Measurements from ENCODE around the gene CRYBG1.
"Not testable (repeated sequence)": the region's sequence is repeated elsewhere in the genome, so short reads cannot be mapped to it uniquely, and the experiment has no call there.

Gene CRYBG1

GRCh38 chr6:106551155-106551554 lies 190.6 kb downstream of the CRYBG1 start:
- no peak for DNase-seq (ENCODE audit: low read depth)

GRCh38 chr6:106553440-106553839 lies 192.9 kb downstream of the CRYBG1 start:
- DNase-seq (ENCODE audit: low read depth) = no peak

GRCh38 chr6:106555767-106556166 lies 195.2 kb downstream of the CRYBG1 start:
- DNase-seq (ENCODE audit: low read depth) = no peak

GRCh38 chr6:106556368-106556960 lies 195.9 kb downstream of the CRYBG1 start:
- no peak for DNase-seq (ENCODE audit: low read depth)

DNA sequence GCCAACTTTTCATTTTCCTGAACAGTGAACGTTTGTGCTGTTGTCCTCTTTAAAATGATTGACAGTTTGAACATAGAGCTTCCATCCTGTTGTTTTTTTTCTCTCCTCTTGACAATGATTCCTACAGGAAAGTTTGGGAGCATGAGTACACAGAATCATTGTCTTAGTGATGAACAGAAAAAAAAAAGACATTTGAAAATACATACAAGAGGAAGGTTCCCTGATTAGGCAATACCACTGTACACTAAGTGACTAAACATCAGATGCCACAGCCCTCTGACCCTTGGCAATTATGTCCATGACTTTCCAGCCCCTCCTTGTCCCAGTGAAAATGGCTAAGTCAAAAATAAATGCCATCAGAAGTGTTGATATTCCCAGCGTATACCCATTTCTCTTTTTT lies 197.3 kb downstream of the CRYBG1 start:
- no peak for DNase-seq (ENCODE audit: low read depth)

DNA sequence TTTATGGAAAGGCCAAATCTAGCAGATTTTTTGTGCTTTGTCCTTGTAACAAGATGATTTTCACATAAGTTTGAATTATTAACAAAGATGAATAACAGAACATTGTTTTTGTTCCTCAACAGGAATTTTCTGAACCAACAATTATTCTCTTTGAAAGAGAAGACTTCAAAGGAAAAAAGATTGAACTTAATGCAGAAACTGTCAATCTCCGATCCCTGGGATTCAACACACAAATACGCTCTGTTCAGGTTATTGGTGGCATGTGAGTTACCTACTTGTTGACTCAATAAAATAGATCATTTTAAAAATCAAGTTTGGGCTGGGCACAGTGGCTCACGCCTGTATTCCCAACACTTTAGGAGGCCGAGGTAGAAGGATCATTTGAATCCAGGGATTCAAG lies 197.8 kb downstream of the CRYBG1 start:
- DNase-seq (ENCODE audit: low read depth) = no peak

DNA sequence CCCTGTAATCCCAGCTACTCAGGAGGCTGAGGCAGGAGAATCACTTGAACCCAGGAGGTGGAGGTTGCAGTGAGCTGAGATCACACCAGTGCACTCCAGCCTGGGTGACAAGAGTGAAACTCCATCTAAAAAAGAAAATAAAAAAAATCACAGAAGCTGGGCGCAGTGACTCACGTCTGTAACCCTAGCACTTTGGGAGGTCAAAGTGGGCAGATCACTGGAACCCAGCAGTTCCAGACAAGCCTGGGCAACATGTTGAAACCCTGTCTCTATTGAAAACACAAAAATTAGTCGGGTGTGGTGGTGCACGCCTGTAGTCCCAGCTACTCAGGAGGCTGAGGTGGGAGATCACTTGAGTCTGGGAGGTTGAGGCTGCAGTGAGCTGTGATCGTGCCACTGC lies 199.1 kb downstream of the CRYBG1 start:
- not testable (repeated sequence) for DNase-seq (ENCODE audit: low read depth)

DNA sequence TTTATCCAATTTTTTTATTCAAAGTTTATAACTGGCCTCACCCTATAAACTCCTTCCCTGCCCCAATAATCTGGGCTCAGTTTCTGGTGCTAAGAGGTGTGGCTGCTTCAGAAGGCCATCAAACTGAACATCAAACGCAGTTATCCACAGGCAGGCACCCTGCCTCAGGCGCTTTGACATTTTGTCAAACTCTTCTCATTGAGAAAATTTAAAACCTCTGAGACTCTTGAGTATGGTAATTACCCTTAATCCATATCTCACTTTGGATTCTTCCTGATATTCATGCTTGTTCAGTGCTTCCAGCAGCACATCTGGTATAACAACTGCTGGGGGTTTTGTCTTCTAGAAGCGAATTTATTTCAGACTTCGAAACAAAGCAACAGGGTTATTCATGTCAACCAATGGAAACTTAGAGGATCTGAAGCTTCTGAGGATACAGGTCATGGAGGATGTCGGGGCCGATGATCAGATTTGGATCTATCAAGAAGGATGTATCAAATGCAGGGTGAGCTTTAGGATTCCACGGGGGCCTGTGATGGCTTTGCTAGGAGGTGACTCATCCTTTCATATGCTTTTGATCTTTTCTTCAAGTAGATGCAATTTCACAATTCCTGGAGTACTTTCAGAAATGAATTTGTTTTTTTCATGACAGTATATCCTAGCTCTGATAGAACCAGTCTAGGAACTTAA lies 200.6 kb downstream of the CRYBG1 start:
- no peak for DNase-seq (ENCODE audit: low read depth)

DNA sequence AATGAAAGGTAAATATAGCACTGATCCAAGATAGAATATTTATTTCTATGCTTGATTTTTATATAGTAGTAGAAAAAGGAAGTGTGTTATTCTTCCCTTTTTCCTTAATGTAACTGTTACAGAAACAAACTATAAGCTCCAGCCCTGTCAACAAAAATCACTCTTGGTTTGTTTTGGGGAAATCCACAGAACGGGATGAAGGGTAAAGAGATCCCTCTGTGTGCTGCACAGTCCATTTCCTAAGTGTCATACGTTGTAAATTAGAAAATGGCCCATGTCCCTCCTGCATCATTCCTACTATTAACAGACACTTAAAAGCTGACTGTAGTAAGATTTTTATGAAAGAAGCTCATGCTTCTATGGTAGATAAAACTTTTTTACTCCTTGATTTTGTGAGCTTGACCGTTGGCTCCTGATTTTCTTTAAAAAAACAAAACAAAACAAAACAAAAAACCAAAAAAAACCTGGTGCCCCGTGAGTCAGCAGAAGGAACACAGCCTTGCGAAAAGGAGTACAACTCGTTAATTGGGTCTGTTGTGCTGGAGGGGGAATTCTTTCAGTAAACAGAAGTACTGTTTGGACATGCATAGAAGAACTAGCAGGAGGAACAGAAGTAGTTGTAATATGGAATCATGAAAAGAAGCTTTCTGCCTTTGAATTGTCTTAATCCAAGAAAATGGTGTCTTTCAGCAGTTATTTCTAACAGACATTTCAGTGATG lies 201.3 kb downstream of the CRYBG1 start:
- no peak for DNase-seq (ENCODE audit: low read depth)

DNA sequence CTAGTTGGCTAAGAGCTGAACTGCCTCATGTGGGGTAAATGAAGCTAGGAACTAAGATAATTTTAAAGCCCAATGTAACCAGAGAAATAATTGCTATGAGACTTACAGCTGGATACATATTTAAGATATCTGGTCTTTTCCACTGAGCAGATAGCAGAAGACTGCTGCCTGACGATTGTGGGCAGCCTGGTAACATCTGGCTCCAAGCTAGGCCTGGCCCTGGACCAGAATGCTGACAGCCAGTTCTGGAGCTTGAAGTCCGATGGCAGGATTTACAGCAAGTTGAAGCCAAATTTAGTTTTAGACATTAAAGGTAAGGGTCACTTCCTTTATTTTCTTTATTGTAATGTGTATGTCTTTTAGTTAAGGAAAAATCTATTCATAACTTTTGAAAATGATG lies 203.1 kb downstream of the CRYBG1 start:
- no peak for DNase-seq (ENCODE audit: low read depth)

- no peak for DNase-seq (ENCODE audit: low read depth)
Measured at GRCh38 chr6:106564476-106564875, 204.0 kb downstream of the CRYBG1 start.

DNA sequence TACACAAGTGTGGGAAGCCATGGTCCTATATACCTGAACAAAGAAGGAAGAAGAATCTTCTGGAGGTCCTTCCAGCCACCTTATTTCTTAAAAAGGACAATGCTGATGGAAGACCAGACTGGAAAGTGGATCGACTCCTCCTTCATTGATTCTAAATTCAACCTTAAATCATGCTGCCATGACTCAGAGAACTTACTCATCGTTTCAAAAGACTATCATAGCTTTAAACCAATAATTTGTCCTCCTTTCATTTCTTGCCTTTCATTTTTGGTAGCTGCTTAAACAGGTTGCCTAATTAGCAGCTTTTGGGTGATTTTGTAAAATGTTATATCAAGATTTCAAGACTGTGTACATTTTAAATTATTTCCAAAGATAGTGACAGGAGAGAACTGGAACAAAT lies 208.0 kb downstream of the CRYBG1 start:
- no peak for DNase-seq (ENCODE audit: low read depth)

DNA sequence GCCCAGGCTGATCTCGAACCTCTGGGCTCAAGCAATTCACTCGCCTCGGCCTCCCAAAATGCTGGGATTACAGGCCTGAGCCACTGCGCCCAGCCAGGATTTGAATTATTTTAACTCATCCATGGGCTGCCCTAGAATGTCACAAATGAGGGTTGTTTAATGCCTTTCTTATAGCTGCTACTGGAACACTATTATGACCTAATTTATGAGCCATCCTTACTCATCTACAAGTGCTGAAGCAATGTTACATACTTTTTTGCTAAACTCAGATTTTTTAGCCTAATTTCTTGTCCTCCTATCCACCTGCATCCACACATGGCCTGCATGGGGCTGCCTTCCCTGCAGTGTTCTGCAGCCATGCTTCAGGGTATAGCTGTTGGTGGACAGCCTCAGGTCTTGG lies 208.9 kb downstream of the CRYBG1 start:
- no peak for DNase-seq (ENCODE audit: low read depth)

DNA sequence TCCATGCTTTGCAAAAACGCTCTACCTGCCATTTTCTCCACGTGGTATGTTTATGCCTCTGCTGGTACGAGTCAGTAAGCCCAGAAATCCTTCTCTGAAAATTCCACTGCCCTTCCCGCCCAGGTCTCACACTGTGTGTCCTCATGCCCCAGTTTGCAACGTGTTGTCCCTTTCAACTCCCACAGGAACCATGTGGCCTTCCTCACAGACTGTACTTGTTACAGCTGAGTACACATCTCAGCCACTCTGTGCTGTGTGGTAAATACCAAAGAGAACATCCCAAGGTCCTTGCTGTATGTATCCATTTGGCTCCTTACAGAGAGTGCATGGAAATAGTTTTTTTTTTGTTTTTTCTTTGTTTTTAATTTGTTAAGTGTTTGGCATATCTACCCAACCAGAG lies 211.9 kb downstream of the CRYBG1 start:
- no peak for DNase-seq (ENCODE audit: low read depth)

- no peak for DNase-seq (ENCODE audit: low read depth)
Measured at GRCh38 chr6:106572875-106573585, 212.5 kb downstream of the CRYBG1 start.

DNA sequence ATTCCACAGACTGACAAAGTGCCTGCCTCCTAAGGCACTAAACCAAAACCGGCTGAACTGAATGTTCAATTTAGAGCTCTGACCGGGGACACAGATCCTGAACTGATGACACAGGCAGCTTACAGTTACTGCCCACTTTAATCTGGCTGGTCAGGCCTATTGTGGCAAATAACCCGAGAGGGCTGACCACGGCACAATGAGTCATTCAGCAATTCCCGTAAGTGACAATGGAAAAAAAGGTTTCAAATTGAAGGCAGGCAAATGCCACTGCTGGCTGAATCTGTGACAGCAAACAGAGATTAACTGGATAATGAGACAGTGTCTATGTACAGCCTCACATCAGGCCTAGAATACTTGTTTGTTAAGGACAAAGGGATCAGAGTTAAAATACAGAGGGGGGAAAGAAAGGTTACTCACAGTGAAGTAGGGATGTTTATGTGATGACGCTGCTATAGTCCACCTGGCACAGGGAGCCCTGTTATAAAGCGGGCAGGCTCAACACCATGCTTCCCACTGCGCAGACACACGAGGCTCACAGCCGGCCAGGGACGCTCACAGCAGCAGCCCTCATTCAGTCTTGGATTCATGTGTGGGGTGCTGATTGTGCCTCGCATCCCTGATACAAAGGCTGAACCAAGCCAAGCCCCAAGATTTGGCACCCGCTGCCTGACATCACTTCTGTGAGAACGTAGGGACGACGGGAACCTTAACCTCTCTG lies 214.4 kb downstream of the CRYBG1 start:
- DNase-seq (ENCODE audit: low read depth) = no peak

- no peak for DNase-seq (ENCODE audit: low read depth)
Measured at GRCh38 chr6:106579281-106579680, 218.8 kb downstream of the CRYBG1 start.

DNA sequence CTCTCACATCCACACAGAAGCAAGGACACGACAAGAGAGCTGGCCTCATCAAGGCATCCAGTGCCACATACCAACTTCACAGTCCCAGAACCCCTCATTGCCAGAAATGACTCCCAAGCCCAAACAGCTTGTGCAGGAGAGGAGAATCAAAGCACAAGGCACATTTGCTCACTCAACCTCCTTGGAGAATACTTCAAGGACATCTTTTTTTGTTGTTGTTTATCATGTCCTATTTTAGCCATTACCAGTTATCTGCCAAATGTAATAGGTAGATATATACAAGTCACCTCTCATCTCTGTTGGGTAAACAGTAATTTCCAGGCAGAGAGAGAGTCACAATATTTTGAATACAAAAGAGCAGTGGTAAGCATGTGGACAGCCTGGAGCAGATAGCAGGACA lies 221.0 kb downstream of the CRYBG1 start:
- no peak for DNase-seq (ENCODE audit: low read depth)

DNA sequence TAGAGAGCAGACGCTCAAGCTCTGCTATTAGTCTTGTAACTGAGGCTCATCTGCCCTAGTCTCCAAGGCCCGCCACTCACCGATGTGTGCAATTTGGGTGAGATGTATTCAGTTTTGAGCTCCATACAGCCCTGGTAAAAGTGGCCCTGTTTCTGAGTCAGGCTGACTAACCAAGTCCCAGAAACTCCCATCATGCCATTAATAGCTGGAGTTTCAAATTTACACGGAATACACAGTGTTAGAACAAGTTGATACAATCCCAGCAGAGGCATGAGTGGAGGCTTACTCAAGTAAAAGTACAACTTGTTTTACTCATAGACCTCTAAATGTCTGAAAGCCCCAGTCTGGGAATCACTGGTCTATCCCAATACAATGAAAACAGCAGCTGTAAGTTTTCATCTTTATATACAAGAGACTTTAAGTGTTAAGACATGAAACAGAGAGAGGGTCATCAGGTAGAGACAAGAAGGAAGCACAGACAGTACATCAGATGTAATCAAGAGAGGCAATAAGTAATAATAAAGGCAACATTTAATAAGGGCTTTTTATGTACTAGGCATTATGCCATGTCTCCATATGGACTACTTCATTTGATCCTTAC lies 226.4 kb downstream of the CRYBG1 start:
- no peak for DNase-seq (ENCODE audit: low read depth)

GRCh38 chr6:106588937-106589336 lies 228.4 kb downstream of the CRYBG1 start:
- not testable (repeated sequence) for DNase-seq (ENCODE audit: low read depth)

DNA sequence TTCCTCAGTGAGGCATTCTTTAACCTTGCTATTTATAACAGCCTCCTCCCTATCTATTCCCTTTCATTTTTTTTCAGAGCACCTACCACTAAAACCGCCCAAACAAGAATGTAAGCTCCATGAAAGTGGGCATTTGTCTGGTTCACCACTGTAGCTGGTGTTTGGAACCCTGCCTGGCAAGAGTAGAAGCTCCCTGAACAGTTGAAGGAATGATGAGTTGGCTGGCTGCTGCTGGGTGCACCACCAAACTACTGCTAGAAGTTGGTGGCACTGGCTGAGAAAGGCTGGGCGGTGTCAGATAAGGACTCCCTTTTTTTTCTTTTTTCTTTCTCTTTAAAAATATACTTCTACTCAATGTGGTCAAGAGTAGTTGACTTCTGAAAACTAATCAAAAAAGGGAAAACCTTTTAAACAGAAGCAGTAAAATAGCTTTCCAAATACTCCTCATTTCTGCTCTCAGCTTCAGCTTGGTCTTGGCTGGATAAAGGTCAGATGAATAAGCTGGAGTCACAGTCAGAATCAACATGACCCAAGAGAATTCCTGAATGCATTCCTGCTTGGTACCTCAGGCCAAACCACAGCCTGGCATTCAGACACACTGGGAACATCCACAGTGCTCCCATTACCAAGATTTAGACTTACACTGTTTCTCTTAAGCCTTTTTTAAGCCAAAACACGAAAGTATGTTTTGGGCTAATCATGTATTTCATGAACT lies 230.8 kb downstream of the CRYBG1 start:
- no peak for DNase-seq (ENCODE audit: low read depth)
